Endothelial cell of umbilical vein (primary cell): ENCODE data around the gene CSNK1G3. TPM values are rescaled to one million over a fixed set of nuclear protein-coding genes. Genes with fewer than 3 reads are reported as not detected.

Experiments
- BruUV-seq: library from RNA; stranded (reverse); fragments of 400-500 nt; replicated peaks from 2 replicates; lab custom pipeline; 2021; lab: Mats Ljungman, UMichigan
- CTCF ChIA-PET: fragments of 300-600, 350-600 bp; sonication (Branson Sonifier 250); formaldehyde crosslinking; loops from one replicate; lab custom pipeline; 2021; ENCODE audit warnings: antibody characterized with exemption, inconsistent platforms; lab: Charles Lee
- POLR2A ChIA-PET: fragments of 300-600, 350-600 bp; sonication (Branson Sonifier 250); formaldehyde crosslinking; loops from one replicate; lab custom pipeline; 2021; ENCODE audit warnings: antibody characterized with exemption, inconsistent platforms; lab: Charles Lee
- DNase-seq: peaks from one replicate; pipeline ENCODE4 v3.0.0-alpha.2; 2011; ENCODE audit warnings: low read depth, low spot score
- FAIRE-seq: peaks from 2 replicates; lab custom pipeline; 2011; peaks lifted over from hg19 to GRCh38; lab: Jason Lieb, UNC
- H2AFZ ChIP-seq: 2 replicates; pipeline ENCODE4 v1.6.0; 2012; ENCODE audit warnings: low read depth, low read length, control low read depth, inconsistent platforms
- H3K27ac ChIP-seq: 2 replicates; pipeline ENCODE4 v1.5.1; 2011; ENCODE audit warnings: low read depth, mild to moderate bottlenecking, control low read depth, low read length, moderate library complexity; ENCODE audit not compliant: insufficient read depth
- H3K27me3 ChIP-seq, 2 experiments: 2 replicates each; pipeline versions ENCODE4 v1.6.0 to v1.6.1; 2011; ENCODE audit warnings: low read length in 2 of 2, mixed read lengths in 1 of 2; ENCODE audit not compliant: control insufficient read depth in 2 of 2, insufficient read depth in 2 of 2
- H3K36me3 ChIP-seq, 2 experiments: 2 replicates in 1 of 2; 3 replicates in 1 of 2; pipeline ENCODE4 v1.5.1; 2011; ENCODE audit warnings: low read length in 2 of 2, mild to moderate bottlenecking in 1 of 2, moderate library complexity in 1 of 2; ENCODE audit not compliant: control insufficient read depth in 2 of 2, insufficient read depth in 2 of 2; ENCODE audit errors: extremely low read depth in 1 of 2
- H3K4me1 ChIP-seq: 3 replicates; pipeline ENCODE4 v1.5.1; 2011; ENCODE audit warnings: mild to moderate bottlenecking, low read length; ENCODE audit not compliant: control insufficient read depth, insufficient read depth; ENCODE audit errors: extremely low read depth
- H3K4me2 ChIP-seq: 2 replicates; pipeline ENCODE4 v1.6.1; 2011; ENCODE audit warnings: low read length, control low read depth, mixed read lengths; ENCODE audit not compliant: insufficient read depth
- H3K4me3 ChIP-seq, 3 experiments: fragments of 200-600 bp in 1 of 3; sonication (generic), shearing (Covaris generic) in 1 of 3; replicated peaks in 1 of 3; 2 replicates each; pipeline ENCODE4 v1.5.1; 2011 to 2016; ENCODE audit warnings: control low read depth in 3 of 3, low read length in 3 of 3, mild to moderate bottlenecking in 2 of 3, inconsistent platforms in 1 of 3, low read depth in 1 of 3, moderate library complexity in 1 of 3; ENCODE audit not compliant: insufficient read depth in 1 of 3
- H3K79me2 ChIP-seq: 2 replicates; pipeline ENCODE4 v1.6.0; 2012; ENCODE audit warnings: low read length, inconsistent platforms; ENCODE audit not compliant: control insufficient read depth, insufficient read depth
- H3K9ac ChIP-seq: replicated peaks from 2 replicates; pipeline ENCODE3; 2011; ENCODE audit warnings: low read length, control low read depth; ENCODE audit not compliant: insufficient read depth; ENCODE audit errors: extremely low read depth
- H3K9me1 ChIP-seq: replicated peaks from 3 replicates; pipeline ENCODE4 v1.6.0; 2011; ENCODE audit warnings: mild to moderate bottlenecking, low read length; ENCODE audit not compliant: control insufficient read depth, insufficient read depth; ENCODE audit errors: extremely low read depth
- H3K9me3 ChIP-seq: replicated peaks from 2 replicates; pipeline ENCODE4 v1.5.1; 2012; ENCODE audit warnings: low read length, inconsistent platforms; ENCODE audit not compliant: control insufficient read depth, insufficient read depth
- H4K20me1 ChIP-seq: replicated peaks from 2 replicates; pipeline ENCODE3; 2011; ENCODE audit warnings: mild to moderate bottlenecking, low read length; ENCODE audit not compliant: control insufficient read depth, insufficient read depth; ENCODE audit errors: extremely low read depth
- EZH2 ChIP-seq: IDR thresholded peaks from 2 replicates; pipeline ENCODE4 v1.6.1; 2012; ENCODE audit warnings: borderline replicate concordance, low read depth, mild to moderate bottlenecking, moderate library complexity, low read length, inconsistent platforms; ENCODE audit not compliant: severe bottlenecking
- FOS ChIP-seq: IDR thresholded peaks from 2 replicates; pipeline ENCODE4 v1.6.1; 2011; ENCODE audit warnings: mild to moderate bottlenecking, low read length, moderate library complexity, borderline replicate concordance; ENCODE audit not compliant: insufficient read depth
- GATA2 ChIP-seq: IDR thresholded peaks from 2 replicates; pipeline ENCODE4 v1.7.0; 2011; ENCODE audit warnings: low read depth, mild to moderate bottlenecking, moderate library complexity, mixed read lengths, low read length; ENCODE audit not compliant: insufficient read length, insufficient read depth
- JUN ChIP-seq: IDR thresholded peaks from 2 replicates; pipeline ENCODE4 v1.6.1; 2011; ENCODE audit warnings: borderline replicate concordance, low read depth; ENCODE audit not compliant: insufficient read length, insufficient read depth
- MAX ChIP-seq: IDR thresholded peaks from 2 replicates; pipeline ENCODE4 v1.6.1; 2011; ENCODE audit not compliant: insufficient read depth, insufficient read length
- MYC ChIP-seq: IDR thresholded peaks from one replicate; pipeline ENCODE4 v1.6.1; 2011; ENCODE audit warnings: mild to moderate bottlenecking, low read depth, low read length
- POLR2A ChIP-seq: IDR thresholded peaks from 2 replicates; pipeline ENCODE4 v1.6.1; 2012; ENCODE audit warnings: low read depth, mild to moderate bottlenecking, control low read depth, low read length
- POLR2AphosphoS5 ChIP-seq: IDR thresholded peaks from 2 replicates; pipeline ENCODE4 v1.6.1; 2012; ENCODE audit warnings: low read depth, mild to moderate bottlenecking, control low read depth, low read length, moderate library complexity; ENCODE audit not compliant: insufficient read depth
- dilution Hi-C: fragments of 300-500 bp; cut with MboI; formaldehyde crosslinking; loops from one replicate; pipeline ENCODE4 v1.15.0; 2019; ENCODE audit warnings: low sequenced_read_pairs; ENCODE audit not compliant: extremely low pct_ligation_motif_present
- intact Hi-C: fragments of 100-400 bp; cut with micrococcal nuclease; formaldehyde crosslinking; loops from one replicate; pipeline ENCODE4 v1.10.0; 2022
- polyA plus RNA-seq, 4 experiments: library from polyadenylated mRNA; depleted of rRNA in 3 of 4; stranded (reverse) in 3 of 4; unstranded in 1 of 4; fragments of >200 nt; gene quantifications; 2 replicates each; pipeline versions ENCODE4 v1.2.1 to v1.2.3, GENCODE V29; 2011 to 2012; ENCODE audit warnings: missing spikeins in 1 of 4
- total RNA-seq: library from RNA; stranded (reverse); gene quantifications from 2 replicates; pipeline ENCODE4 v1.2.3, GENCODE V29; 2021
- TF ChIP-seq, protein P1 (sequence below), 2 donors: IDR thresholded peaks; 1 replicate in 1 of 2; 2 replicates in 1 of 2; pipeline ENCODE4 v1.5.1; 2011; ENCODE audit warnings: low read length in 2 of 2, mild to moderate bottlenecking in 2 of 2, moderate library complexity in 2 of 2, control low read depth in 1 of 2, inconsistent platforms in 1 of 2, low read depth in 1 of 2; ENCODE audit not compliant: insufficient read depth in 1 of 2; ENCODE audit errors: extremely low read depth in 1 of 2

CSNK1G3 gene
- total and polyA plus RNA-seq, 2 donors (not counting 3 experiments of a cell fraction or from before 2014, with no cell fraction given), result 10.4 to 35.9 TPM

DNA sequence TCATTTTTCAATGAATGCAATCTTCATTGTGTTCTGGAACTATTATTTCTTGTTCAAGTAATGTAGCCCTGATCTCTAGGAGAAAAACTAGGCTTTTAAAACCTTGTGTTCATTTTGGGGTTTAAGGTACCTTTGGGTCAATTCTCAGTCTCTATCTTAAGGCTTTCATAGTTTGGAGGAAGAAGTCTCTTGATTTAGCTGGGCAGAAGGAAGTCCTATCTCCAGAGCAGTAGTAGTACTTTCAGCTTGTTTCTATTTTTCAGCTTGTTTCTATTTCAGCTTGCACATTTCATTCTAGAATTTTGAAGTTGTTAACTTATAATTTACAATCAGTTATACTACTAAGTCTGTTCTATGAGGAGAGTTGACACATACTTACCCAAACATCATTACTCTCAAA is 15.2 kb downstream of the CSNK1G3 start:
- Histone ChIP-seq H3K27me3 (no peaks in the 10 kb centered on the region), H3K27ac (no peak overlapping the region), H3K79me2 (peaks cover 61% of the 10 kb centered on the region), H3K4me3 (no peak overlapping the region), H3K4me2 (no peak overlapping the region), H3K4me1 (no peaks in the 10 kb centered on the region), H3K36me3 (no peaks in the 10 kb centered on the region), H3K9me1 (peaks cover 3% of the 10 kb centered on the region), H2AFZ (no peak overlapping the region), H3K9ac (no peak overlapping the region), H3K9me3 (no peaks in the 10 kb centered on the region), H4K20me1 (peaks cover 7% of the 10 kb centered on the region)
- no peak for TF ChIP-seq MYC
- TF ChIP-seq EZH2, result no peak
- no peak for TF ChIP-seq FOS
- no peak for TF ChIP-seq JUN
- TF ChIP-seq GATA2, result no peak
- no peak for TF ChIP-seq MAX
- no peak for TF ChIP-seq POLR2A
- no peak for TF ChIP-seq POLR2AphosphoS5
- TF ChIP-seq, protein P1, sequence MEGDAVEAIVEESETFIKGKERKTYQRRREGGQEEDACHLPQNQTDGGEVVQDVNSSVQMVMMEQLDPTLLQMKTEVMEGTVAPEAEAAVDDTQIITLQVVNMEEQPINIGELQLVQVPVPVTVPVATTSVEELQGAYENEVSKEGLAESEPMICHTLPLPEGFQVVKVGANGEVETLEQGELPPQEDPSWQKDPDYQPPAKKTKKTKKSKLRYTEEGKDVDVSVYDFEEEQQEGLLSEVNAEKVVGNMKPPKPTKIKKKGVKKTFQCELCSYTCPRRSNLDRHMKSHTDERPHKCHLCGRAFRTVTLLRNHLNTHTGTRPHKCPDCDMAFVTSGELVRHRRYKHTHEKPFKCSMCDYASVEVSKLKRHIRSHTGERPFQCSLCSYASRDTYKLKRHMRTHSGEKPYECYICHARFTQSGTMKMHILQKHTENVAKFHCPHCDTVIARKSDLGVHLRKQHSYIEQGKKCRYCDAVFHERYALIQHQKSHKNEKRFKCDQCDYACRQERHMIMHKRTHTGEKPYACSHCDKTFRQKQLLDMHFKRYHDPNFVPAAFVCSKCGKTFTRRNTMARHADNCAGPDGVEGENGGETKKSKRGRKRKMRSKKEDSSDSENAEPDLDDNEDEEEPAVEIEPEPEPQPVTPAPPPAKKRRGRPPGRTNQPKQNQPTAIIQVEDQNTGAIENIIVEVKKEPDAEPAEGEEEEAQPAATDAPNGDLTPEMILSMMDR (IDR thresholded peaks at IDR 0.05; ENCODE audit: extremely low read depth in 1 of 2, insufficient read depth in 1 of 2, low read depth in 1 of 2, low read length in 2 of 2), result no peak
- FAIRE-seq, result no peak
- ChIA-PET POLR2A (no interaction called here), CTCF (interaction anchor here (1.3 kb wide), 2 partner anchors 9 to 84 kb away, joined by 3 read pairs; no protein-coding TSS in a partner anchor)
- intact Hi-C loops (no loop called here), dilution Hi-C loops (no loop called here)
- BruUV-seq, result no TSS peak
- no peak for DNase-seq
